ENCODE data around the gene POC1B.

The POC1B gene

DNA sequence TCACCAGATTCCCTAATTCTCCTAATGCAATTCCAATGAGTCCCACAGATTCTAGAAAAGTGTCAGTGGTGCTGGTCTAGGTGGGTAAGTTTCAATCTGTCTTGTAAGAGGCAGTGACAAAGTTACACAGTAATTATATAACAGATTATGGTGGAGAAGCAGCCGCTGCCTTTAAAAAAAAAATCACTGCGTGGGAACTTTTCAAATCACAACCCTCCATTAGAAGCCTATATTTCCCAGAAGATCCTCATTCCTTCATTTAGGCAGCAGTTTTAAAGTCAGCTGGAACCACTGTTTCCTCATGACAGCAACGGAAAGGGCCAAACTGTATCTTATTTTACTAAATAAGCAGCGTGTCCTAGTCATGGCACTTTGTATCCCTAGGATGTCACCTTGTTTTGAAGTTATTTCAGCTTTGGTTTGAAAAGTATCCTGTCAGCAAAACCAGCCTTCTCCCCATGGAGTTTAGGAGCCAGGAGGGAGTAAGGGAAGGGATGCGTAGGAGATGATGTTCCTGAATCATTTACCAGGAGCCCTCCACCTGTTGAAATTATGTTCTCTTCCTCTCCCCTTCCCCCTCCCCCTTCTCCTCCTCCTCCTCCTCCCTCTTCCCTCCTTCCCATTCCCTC lies 145.9 kb downstream of the POC1B start:
- DNase-seq = no peak

DNA sequence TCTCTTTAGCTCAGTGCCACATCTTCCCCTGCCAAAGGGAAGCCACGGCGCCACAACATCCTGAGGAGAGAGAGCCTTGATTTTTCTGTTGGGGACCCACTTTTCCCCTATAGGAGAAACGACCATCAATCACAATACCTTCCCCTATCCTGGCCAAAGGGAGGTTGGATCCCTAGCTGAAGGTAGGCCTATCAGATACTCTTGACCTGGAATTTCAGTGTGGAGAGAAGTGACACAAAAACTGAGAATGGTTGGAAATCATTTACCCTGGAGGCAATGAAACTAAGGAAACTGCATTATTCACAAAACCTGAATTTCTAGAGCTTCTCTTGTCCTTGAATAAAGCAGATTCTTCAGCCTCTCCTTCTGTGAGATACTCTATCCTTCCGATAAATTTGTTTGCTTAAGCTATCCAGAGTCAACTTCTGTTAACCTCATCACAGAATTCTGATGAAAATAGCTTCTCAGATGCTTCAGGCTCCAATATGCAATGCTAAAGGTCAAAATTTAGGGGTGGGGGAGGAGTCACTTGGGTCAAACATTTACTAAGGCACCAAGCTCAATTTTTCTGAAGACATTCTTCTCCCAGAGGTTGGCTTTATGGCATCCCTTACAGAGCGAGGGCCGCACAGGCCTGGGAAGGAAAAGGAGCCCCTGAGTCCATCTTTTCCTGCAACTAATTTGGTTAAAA lies 146.6 kb downstream of the POC1B start:
- no peak for DNase-seq

DNA sequence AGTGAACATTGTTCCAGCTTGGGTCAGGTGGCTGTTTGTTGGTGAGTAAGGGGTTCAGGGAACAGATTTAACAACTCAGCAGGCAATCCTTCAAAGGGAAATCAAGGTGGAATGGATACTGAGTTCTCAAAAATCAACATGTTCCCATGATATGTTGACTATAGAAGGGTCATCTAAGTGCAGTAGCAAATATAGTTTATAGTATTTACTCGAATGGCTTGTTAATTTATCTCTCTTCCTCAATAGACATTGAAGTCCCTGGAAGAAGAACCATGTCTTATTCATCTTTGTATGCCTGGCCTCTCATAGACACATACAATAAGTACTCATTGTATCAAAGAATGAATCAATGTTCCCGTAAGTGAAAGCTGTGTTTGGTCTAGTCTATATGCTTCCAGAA lies 149.0 kb downstream of the POC1B start:
- no peak for DNase-seq

DNA sequence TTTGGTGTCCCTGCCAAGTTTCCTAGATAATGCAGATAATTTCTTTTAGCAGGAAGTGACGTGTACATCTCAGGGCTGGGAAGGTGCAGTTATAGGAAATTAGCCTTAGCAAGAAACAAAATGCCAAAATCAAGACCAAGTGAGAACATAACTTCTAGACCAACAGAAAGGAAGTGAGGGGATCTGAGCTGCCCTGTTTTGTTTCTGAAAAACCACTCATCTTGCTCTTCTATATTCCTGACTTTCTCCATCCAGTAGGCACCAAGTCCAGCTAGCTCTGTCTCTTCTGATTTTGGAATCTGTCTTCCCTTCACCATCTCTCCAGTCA lies 149.7 kb downstream of the POC1B start:
- no peak for DNase-seq

DNA sequence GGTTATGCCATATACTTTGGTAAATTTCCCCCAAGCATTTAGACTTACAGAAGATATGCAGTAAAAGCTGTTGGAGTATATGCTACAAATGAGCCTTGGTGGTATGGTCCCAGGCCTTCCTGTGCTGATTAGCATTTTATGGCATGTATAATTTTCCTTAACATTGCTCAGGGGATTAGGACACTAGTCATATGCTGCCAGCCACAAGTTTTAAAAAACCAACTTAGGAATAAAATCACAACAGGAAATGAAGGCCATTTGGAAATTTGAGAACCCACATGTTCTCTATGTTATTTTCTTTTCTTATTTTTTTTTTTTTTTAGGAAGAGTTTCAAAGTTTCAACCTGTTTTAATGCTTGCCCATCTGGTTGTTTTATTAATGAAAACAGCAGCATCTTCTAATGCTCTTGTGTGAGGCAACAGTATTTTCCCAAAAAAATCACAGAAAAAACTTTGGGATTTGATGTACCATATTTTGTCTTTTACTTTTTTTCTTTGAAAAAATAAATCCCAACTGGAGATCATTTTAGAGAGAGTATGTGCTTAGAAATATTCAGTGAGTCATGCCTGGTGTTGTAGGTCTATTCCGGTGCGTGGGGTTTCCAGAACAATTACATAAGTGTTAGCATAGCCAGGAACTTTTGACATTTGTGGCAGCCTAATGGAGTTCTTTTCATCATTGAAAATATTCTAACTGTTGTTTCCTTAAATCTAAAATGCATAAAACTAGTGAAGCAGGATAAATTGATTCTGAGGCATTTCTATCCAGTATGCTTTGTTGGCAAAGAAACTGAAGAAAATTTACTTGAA lies 151.9 kb downstream of the POC1B start:
- DNase-seq = no peak

DNA sequence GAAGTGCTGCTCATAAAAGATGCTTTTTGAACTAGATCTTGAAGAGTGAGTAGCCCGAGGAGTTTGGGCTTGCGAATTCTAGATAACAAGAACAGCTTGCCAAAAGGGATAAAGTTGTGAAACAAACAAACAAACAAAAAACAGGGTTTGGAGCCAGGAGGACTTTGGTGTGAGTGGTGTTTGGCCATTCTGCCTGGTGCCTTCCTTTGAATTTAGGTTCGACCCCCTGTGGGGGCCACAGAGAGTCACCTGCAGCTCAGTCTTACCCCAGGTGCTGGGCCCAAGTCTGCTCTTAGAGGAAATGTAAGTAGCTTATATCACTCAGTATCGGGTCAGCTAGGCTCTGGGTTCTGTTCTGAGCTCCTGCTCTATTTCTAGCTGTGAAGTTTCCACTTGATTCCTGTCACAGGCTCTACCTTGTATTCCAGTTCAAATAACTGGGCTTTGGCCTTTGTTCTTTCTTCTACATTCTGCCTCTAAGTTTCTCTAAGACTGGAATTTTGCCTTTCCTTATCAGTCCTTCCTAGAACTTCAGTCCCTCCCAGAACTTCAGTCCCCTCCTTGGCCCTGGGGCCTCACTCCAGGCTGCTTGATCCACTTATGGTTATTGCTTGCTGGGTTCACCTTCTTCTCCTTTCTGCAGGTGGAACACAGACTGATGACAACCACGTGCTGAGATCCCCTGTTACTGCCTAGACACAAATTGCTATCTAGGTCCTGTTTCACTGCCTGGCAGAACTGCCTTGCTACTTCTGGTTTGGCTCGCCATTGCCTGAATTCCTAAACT lies 153.1 kb downstream of the POC1B start:
- DNase-seq = no peak

DNA sequence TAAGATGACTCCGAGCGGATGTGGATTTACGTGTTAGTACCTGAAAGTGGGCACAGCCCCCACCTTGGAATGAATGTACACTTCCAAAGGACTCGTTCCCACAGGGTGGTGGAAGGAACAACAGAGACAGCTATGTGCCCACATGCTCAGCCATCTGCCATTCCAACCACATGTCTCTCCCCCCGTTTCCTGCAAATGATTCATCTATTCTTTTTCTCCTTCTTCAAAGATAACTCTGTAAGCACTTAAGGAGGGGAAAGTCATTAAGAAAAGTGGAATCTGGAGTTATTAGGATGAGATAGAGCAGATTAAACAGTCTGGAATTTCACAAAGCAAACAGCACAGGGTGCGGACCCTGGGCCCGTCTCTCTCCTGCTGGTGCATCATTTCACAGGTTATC lies 155.0 kb downstream of the POC1B start:
- DNase-seq = no peak

DNA sequence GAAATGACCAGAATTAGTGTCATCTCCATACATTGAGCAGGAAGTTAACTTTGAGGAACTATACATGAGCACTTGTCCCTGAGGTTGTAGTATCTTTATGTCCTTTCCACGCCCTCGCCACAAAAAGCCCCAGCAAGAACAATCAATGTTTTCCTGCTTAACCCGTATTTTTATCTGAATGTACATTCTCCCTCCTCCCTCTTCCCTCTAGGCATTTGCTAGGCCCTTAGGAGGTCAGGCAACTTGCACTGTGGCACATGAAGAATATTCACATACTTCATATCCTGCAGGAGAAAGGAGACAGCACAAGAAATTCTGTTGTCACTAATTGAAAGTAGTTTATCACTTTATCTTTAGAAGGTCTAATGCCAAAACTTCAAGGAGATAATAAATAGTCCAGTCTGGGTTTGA lies 155.4 kb downstream of the POC1B start:
- DNase-seq = no peak
